ENCODE results near the gene PTPRU.
"Not testable (repeated sequence)": the region's sequence is repeated elsewhere in the genome, so short reads cannot be mapped to it uniquely, and the experiment has no call there.

PTPRU gene

DNA sequence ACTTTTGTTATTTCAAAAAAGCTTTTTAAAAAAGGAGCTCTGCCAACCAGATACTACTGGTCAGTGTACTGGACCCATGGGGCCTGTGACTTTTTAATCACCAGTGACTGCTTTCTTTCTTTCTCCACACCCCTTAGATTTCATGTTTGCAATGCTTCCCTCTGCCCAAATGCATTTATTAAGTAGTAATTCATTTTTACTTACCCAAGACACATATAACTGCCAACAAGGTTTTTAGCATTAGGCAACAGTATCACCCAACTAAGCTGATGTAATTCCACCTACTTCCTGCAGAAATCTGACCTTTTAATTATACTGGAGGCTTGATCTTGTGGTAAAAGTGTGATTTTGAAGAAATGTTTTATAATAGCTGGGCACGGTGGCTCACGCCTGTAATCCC is 18.1 kb upstream of the PTPRU start:
- DNase-seq (ENCODE audit: low read depth, low spot score): no peak
- peak overlapping the region; percentile 37 for H3K27ac ChIP-seq

DNA sequence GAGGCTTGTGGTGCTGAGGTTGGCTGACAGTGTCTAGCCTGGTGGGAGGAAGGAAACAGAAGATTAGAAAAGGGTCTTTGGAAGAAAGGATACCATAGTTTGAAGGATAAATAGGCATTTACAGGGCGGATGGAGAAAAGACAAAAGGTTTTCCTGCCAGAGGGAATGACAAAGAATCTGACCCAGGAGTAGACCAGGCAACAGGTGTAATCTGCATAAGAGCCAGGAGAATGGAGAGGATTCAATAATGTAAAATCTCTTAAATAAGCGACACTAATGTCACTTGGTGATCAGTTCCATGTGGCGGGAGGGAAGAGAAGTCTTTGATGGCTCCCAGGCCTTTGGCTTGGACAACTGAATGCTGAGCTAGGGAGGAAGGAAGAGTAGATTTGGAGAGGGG is 15.0 kb upstream of the PTPRU start:
- H3K27ac ChIP-seq: no peak overlapping the region

DNA sequence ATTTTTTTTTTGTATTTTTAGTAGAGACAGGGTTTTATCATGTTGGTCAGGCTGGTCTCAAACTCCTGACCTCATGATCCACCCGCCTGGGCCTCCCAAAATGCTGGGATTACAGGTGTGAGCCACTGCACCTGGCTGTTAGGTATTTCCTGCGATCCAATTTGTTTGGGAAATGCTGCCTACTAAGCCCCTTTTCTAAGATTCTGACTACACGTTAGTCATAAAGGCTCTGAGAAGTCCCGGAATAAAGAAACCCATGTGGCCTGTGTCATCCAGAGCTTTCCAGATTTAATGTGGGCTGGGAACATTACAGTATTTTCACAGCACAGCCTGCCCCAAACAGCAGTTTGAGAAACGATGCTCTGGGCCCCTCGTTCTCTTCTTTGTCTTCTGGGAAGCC is 14.1 kb upstream of the PTPRU start:
- not testable (repeated sequence) for H3K27ac ChIP-seq; DNase-seq (ENCODE audit: low read depth, low spot score)

More for the DNA sequence above, 15.0 kb upstream of the PTPRU start:
- DNase-seq (ENCODE audit: low read depth, low spot score): no peak

DNA sequence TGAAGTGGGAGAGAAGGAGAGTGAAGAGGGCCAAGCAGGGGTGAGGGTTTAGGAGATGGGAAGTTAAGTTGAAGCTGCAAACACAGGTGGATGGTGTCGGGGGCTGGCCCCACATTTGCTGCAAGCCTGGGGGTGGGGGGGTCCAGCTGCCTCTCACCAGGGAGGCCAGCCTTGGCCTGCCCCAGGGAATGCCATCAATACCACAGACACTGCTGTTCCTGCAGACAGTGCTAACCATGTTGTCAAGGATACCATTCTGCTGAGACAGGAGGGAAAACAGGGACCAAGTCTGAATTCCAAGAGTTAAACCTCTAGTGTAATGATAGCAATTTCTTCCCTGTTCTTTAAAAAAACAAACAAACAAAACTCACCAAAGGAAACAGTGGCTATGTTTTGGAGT is 13.6 kb upstream of the PTPRU start:
- H3K27ac ChIP-seq: no peak overlapping the region
- DNase-seq (ENCODE audit: low read depth, low spot score): no peak

DNA sequence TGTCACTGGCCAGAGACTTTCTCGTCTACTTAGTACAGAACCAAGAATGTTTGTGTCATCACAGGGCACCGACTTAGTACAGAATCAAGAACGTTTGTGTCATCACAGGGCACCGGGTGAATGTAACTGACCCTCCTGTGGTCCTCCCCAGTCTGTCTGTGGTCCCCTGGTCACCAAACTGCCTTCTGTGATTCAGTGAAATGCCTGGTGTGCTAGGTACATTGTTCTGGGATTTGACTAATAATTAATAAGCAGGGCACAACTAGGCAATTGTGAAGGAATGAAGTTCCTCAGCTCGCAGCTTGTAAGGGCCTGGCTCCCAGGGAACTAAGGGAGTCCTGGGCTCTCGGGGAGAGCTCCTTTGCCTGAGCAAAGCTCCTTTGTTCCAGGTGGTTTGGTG is 12.8 kb upstream of the PTPRU start:
- H3K27ac ChIP-seq: peak overlapping the region; percentile 17
- no peak for DNase-seq (ENCODE audit: low read depth, low spot score)

DNA sequence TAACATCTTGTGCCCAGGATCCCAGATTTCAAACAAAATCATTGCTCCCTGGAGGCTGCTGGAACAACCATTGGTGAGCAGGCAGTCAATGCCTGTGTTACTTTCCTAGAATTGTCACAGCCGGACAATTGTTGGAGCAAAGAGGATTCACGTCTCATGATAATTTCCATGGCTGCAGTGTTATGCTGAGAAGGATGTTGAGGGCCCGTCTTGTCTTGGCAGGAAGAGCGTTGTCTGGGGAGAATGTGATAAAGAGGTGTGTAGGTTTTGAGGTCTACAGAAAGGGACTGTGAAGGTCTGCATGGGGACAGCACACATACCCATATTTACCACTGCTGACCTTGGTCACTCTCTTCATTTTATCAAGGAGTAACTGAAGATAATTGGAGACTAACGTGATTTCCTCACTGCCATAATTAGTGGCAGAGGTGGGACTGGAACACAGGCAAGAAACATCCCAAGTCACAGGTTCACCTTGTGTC is 11.9 kb upstream of the PTPRU start:
- no peak overlapping the region for H3K27ac ChIP-seq

DNA sequence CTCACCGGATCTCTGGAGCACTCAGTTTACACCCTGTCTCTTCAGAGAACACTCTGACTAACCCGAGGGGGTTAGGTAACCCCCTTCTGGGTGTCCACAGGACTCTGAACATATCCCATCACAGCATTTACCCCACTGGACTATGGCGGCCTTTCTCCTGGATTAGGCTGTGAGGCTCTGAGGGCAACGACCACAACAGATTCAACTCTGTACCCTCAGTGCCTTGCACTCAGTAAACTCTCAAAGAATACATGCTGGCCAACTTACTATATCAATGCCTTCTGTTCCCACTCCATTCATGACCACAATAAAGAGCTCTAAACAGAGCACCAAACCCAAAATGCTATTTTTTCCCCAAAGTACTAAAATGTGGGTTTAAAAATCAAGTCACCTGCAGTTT is 11.0 kb upstream of the PTPRU start:
- no peak for DNase-seq (ENCODE audit: low read depth, low spot score)
- no peak overlapping the region for H3K27ac ChIP-seq

More for the DNA sequence above, 11.9 kb upstream of the PTPRU start:
- DNase-seq (ENCODE audit: low read depth, low spot score): no peak

DNA sequence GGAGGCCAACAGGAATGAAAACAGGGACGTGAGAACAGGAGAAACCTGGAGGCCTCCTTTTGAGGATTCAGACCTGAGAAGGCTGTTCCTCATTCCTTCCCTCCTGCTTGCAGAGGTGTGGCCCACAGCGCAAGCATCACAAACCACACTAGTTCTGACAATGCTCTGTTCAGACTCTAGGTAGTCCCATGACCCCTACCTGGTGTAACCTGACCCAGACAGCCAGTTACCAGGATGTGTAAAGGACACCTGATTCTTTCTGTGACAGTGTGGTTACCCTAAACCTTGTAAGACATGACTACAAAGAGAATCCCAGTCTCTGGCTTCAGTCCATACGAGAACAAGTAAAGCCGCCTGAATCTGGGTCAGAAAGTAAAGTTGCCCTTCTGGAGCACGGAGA is 8.8 kb upstream of the PTPRU start:
- peak overlapping the region; percentile 73 for H3K27ac ChIP-seq
- DNase-seq (ENCODE audit: low read depth, low spot score): peak; percentile 87

DNA sequence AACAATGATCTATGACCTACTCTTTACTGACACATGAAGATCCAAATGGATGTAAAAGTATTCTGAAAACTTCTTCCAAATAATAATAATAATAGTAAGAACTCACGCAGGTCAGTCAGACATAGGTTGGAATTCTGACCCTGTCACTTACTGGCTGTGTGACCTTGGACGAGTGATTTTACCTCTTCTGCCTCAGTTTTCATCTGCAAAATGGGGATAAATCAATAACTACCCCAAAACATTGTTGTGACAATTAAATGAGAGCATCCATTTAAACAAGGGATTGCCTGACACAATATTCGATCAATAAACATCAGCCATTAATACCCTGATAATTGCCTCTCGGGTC is 6.1 kb upstream of the PTPRU start:
- no peak for DNase-seq (ENCODE audit: low read depth, low spot score)
- no peak overlapping the region for H3K27ac ChIP-seq

DNA sequence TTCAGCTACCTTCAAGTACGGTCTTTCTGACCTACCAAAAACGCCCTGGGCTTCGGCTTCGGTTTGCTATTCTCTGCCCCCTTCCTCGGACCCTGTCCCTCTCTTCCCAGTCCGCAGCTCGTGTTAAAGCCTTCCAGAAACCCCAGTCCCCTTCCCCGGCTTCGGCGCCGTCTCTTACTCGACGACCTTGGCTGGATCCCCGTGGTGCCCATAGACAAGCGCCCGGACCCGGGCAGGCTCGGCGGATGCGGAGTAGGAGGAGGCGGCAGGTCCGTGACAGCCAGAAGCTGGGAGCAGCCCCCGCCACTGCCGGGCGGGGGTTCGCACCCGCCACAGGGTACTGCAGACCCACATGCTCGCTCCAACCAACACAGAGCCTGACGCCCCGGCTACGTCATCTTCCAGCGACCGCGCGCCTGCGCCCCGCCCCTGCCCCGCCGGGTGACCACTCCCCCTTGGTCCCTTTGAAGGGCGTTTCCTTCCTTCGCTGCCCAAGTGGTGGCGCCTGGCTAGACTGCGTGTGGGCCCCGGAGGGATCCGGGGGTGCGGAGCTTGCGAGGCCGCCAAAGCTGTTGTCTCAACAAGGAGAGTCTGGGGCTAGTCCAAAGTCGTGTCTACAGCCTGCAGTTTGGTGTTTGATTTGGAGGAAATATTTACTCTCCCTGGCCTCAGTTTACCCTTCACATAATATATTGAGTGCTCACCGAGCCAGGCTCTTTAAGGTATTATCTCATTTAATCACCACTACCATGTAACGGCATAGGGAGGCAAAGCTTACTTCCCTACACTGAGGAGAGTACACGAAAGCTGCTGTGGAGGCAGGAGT is 5.6 kb upstream of the PTPRU start, which contains the start of gene MECR:
MECR (minus strand) TSS at position 382 of the 826 bp plus-strand sequence; CDS start at position 354, 28 bp downstream.
- peak; percentile 69 for DNase-seq (ENCODE audit: low read depth, low spot score)

DNA sequence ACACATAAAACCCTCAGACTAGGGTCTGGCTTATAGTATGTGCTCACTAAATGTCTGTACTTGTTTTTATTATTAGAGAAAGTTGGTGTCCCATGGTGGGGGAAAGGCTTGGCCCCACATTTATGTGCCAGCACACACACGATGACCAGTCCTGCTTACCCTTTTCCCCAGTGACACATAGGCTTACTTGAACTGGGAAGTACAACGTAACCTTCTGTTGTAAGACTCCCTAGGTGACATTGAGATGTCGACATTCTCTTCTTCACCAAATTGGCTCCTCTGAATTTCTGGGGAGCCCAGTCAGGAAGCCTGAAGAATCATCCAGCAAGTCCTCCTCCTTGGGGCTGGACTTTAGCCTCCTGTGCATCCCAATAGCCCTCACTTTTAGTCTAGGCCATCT is 3.9 kb upstream of the PTPRU start:
- no peak for DNase-seq (ENCODE audit: low read depth, low spot score)

More for the DNA sequence above, 5.6 kb upstream of the PTPRU start, which contains the start of gene MECR:
- H3K27ac ChIP-seq: no peak within 1 kb of the TSS

DNA sequence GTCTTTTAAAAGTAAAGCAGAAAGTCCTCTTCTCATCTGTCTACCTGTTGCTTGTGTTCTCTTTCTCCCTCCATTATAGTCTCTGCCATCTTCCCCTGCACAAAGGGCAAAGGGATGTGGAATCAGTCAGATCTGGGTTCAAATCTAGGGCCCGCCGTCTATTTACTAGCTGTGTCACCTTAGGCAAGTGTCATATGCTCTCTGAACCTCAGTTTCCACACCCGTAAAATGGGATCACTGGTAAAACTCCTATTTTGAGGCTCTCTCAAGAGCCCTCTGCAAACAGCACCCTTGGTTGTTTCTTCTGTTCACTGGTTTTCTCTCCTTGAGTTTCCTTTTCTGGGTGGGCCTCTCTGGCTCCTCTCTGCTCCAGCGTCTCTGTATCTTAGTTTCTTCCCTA is 2.6 kb upstream of the PTPRU start:
- DNase-seq (ENCODE audit: low read depth, low spot score): no peak
- no peak overlapping the region for H3K27ac ChIP-seq

More for the DNA sequence above, 3.9 kb upstream of the PTPRU start:
- no peak overlapping the region for H3K27ac ChIP-seq

DNA sequence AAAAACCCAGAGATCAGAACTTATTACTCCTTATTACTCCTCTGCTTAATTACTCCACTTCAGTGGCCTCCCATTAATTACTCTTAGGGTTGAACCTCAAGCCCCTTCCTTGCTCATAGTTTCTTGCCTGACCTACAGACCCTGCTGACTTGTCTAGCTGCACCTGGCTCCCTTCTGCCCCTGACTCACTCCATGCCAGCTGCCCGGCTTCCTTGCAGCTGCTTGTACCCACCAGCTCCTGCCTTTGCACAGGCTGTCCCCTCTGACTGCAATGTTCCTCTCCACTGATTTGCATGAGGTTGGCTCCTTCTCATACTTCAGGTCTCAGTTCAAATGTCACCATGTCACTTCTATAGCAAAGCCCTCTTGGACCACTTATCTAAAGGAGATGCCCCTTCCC is 1.9 kb upstream of the PTPRU start:
- H3K27ac ChIP-seq: no peak overlapping the region
- DNase-seq (ENCODE audit: low read depth, low spot score): no peak

DNA sequence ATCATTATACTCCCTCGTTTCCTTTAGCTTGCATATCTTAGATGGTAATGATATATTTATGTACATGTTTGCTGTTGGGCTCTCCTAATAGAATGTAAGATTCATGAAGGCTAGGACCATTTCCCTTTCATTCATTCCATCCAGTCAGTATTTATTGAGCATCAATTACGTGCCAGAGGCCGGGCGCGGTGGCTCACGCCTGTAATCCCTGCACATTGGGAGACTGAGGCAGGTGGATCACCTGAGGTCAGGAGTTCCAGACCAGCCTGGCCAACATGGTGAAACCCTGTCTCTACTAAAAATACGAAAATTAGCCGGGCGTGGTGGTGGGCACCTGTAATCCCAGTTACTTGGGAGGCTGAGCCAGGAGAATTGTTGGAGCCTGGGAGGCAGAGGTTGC is 1.4 kb upstream of the PTPRU start:
- H3K27ac ChIP-seq; DNase-seq (ENCODE audit: low read depth, low spot score): not testable (repeated sequence)

DNA sequence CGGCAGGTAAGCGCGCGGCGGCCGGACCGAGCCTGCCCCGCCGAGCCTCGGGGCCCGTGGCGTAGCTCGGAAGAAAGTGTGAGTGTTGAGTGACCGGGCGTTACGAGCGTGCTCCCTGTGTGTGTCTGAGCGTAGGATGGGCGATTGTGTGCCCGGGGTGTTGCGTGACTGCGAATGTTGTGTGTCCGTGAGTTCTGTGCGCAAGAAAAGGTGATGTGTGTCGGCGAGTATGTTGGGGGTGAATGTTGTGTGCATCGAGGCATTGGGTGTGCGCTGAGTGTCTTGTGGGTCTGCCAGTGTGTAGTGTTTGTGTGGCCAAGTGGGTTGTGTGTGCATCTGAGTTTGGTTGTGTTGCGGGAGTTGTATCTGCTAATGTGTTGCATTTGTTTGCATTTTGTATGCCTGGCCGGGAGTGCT is 398 bp downstream of the PTPRU start:
- H3K27ac ChIP-seq: peak overlapping the region; percentile 94
- DNase-seq (ENCODE audit: low read depth, low spot score): no peak

DNA sequence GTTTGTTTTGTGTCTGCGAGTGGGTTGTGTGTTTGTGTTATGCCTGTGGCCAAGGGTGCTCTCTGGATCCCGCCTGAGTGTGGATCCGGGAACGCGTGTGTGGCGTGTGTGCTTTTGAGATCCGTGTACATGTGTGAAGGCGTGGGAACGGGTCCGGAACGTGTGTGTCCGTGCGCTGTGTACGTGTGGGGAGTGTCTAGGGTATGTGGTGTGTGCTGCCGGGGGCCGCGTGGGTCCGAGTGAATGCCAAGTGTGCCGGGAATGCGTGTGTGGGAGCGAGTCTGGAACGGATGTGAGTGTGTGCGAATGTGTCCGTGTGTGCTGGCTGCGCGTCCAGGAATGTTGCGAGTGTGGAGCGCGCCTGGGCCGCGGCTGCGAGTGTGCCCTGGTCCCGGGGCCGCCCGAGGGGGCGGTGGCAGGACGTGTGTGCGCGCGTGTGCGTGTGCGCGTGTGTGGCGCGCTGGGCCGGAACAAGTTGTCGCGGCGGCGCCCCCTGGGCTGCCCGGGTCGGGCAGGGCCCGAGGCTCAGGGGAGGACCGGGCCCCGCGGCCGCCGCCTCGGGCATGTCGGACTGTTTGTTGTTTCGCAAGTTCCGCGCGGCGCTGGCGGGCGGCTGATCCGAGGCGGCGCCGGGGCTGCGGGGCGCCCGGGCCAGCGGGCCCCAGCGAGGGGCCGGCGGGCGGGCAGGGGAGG is 953 bp downstream of the PTPRU start:
- H3K27ac ChIP-seq: peak overlapping the region; percentile 94
- DNase-seq (ENCODE audit: low read depth, low spot score): no peak

DNA sequence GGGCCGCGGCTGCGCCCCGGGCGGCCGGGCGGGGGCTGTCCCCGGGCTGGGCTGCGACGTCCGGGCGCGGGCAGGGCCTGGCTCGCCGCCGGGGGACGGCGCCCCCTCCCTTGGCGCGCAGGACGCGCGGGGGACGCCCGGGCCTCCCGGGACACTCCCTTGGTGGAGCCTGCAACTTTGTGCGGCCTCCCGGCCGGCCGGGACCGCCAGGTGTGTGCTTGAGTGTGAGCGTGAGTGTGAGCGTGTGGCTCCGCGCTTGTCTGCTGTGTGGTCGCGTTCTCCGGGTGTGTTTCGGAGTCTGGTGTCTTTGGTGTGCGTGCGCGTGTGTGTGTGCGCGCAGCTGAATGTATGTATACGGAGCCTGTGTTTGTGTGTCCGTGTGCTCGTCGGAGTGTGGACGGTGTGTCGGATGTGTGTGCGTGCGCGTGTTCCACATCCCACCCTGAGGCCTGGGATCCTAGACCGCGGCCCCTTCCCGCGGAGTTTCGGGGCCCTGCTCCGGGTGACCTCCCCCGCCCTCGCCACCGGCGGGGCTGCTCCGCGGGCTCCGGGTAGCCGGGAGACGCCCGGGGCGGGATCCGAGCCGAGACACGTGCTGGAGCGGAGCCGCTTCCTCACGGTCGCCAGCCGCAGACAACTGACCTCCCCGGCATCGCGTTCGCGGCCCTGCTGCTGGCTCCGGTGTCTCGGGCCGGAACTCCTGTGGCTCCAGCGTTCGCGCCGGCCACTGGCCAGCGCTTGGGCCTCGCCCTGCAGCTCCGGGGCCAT is 1.7 kb downstream of the PTPRU start:
- no peak for DNase-seq (ENCODE audit: low read depth, low spot score)
- peak overlapping the region; percentile 94 for H3K27ac ChIP-seq

DNA sequence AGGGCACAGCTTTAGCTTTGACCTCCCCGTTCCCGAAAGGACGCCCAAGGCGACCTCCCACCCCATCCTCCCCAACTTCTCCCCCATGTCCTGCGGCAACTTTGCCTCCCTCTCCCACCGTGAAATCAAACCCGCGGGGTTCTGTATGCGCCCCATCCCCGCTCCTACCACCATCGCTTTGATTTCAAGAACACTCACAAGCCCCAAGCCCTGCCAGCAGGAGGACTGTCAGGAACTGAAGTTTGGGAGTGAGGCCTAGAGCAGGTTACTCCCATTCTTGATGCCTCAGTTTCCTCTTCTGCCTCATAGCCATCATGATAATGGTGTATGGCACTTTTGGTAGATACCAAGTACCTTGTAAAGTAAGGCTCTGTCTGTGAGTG is 2.3 kb downstream of the PTPRU start:
- no peak for DNase-seq (ENCODE audit: low read depth, low spot score)
- peak overlapping the region; percentile 94 for H3K27ac ChIP-seq

DNA sequence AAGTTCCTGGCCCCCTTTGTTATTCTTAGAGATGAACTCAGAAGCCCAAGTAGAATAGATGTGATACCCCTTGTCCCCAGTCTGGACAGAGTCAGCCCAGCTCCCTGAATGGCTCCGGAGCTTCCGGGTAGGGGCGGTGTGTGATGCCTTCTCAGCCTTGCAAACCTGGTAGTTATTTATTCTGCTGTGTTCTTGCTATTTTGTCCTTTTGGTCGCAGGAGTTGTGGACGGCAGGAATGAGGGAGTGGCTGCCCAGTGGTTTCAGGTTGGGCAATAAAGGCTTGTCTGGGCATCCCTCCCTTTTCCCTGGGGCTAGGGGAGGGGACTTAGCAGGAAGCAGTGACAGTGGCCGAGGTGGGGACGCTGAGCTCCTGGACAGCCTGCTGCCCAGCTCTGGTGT is 2.8 kb downstream of the PTPRU start:
- peak; percentile 69 for DNase-seq (ENCODE audit: low read depth, low spot score)
- H3K27ac ChIP-seq: peak overlapping the region; percentile 94

DNA sequence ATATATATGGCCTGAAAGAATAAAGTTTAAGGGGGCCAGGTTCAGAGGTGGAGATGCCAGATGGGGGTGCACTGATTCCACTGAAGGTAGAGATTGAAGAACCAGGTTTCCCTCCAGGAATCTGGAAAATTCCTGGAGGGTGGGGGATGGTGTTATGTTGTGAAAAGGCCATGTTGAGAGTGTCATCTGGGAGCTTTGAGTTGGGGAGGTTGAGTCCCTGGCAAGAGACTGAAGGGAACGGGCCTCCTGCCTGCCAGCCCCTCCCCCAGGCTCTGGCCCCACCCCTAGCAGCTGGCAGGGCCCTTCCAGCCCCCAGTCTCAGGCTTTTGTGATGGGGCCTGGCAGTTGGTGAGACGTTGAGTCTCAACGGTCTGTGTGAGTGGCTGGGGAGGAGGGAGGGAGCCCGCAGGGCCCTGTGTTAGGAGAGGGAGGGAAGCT is 4.1 kb downstream of the PTPRU start:
- DNase-seq (ENCODE audit: low read depth, low spot score): no peak
- no peak overlapping the region for H3K27ac ChIP-seq

DNA sequence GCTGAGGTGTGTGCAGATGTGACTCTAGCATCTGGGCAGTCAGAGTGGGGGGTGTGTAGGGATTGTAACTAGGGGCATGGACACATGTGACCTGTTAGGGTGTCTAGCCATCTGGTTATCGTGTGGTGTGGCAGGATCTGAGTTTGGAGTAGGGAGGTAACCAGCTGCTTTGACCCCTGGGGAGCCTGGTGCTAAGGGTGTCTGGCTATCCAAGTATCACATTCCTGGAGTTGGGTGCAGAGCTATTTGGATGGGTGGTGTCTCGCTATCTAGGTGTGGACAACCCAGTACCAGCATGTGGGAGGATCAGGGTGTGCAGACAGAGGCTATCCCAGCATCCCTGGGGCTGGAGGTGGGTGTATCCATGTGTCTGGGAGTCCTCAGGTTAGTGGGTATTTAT is 4.7 kb downstream of the PTPRU start:
- H3K27ac ChIP-seq: no peak overlapping the region
- no peak for DNase-seq (ENCODE audit: low read depth, low spot score)

Measured in epithelial cell of prostate (primary cell).